Measurements from ENCODE around the gene AMZ2.
"Not testable (repeated sequence)": the region's sequence is repeated elsewhere in the genome, so short reads cannot be mapped to it uniquely, and the experiment has no call there.

Gene AMZ2

GRCh38 chr17:68220786-68221185, 27.1 kb upstream of the AMZ2 start:
- H3K4me3 ChIP-seq (ENCODE audit: low read depth, low read length); DNase-seq (ENCODE audit: low read depth, low spot score); in situ Hi-C loops (cut with HindIII; ENCODE audit: low sequenced_read_pairs): not testable (repeated sequence)

GRCh38 chr17:68221786-68222185, 26.1 kb upstream of the AMZ2 start:
- no peak for TF ChIP-seq CTCF (IDR thresholded peaks at IDR 0.05; ENCODE audit: low read depth, low read length)
- no peak overlapping the region for H3K4me3 ChIP-seq (ENCODE audit: low read depth, low read length)

GRCh38 chr17:68222606-68223005, 25.2 kb upstream of the AMZ2 start:
- TF ChIP-seq CTCF (IDR thresholded peaks at IDR 0.05; ENCODE audit: low read depth, low read length): no peak
- no peak overlapping the region for H3K4me3 ChIP-seq (ENCODE audit: low read depth, low read length)
- DNase-seq (ENCODE audit: low read depth, low spot score): no peak
- in situ Hi-C loops (cut with HindIII; ENCODE audit: low sequenced_read_pairs): no loop called here

More at GRCh38 chr17:68221786-68222185, 26.1 kb upstream of the AMZ2 start:
- DNase-seq (ENCODE audit: low read depth, low spot score): no peak
- in situ Hi-C loops (cut with HindIII; ENCODE audit: low sequenced_read_pairs): no loop called here

GRCh38 chr17:68225055-68225454, 22.8 kb upstream of the AMZ2 start:
- in situ Hi-C loops (cut with HindIII; ENCODE audit: low sequenced_read_pairs); H3K4me3 ChIP-seq (ENCODE audit: low read depth, low read length); DNase-seq (ENCODE audit: low read depth, low spot score): not testable (repeated sequence)

- DNase-seq (ENCODE audit: low read depth, low spot score); H3K4me3 ChIP-seq (ENCODE audit: low read depth, low read length); in situ Hi-C loops (cut with HindIII; ENCODE audit: low sequenced_read_pairs): not testable (repeated sequence)
Measured at GRCh38 chr17:68228039-68228680, 19.7 kb upstream of the AMZ2 start.

- in situ Hi-C loops (cut with HindIII; ENCODE audit: low sequenced_read_pairs): no loop called here
- no peak for TF ChIP-seq CTCF (IDR thresholded peaks at IDR 0.05; ENCODE audit: low read depth, low read length)
- H3K4me3 ChIP-seq (ENCODE audit: low read depth, low read length): no peak overlapping the region
- no peak for DNase-seq (ENCODE audit: low read depth, low spot score)
Measured at GRCh38 chr17:68228817-68229570, 18.8 kb upstream of the AMZ2 start.

- no peak for TF ChIP-seq CTCF (IDR thresholded peaks at IDR 0.05; ENCODE audit: low read depth, low read length)
- in situ Hi-C loops (cut with HindIII; ENCODE audit: low sequenced_read_pairs): no loop called here
- no peak for DNase-seq (ENCODE audit: low read depth, low spot score)
- no peak overlapping the region for H3K4me3 ChIP-seq (ENCODE audit: low read depth, low read length)
Measured at GRCh38 chr17:68229619-68230018, 18.2 kb upstream of the AMZ2 start.

GRCh38 chr17:68231131-68231530, 16.7 kb upstream of the AMZ2 start:
- DNase-seq (ENCODE audit: low read depth, low spot score); H3K4me3 ChIP-seq (ENCODE audit: low read depth, low read length); in situ Hi-C loops (cut with HindIII; ENCODE audit: low sequenced_read_pairs): not testable (repeated sequence)

All from astrocyte of the spinal cord (primary cell).